SK-N-SH (cell line): Measurements from ENCODE around the gene HOXB8. TPM values are rescaled to one million over a fixed set of nuclear protein-coding genes. Genes with fewer than 3 reads are reported as not detected.

Source experiments
- CTCF ChIA-PET: fragments of 300-600, 350-600 bp; formaldehyde crosslinking; extraction: SDS; loops from one replicate; lab custom pipeline; 2021; lab: Yijun Ruan, JAX
- POLR2A ChIA-PET: fragments of 350-600 bp; sonication (Branson Sonifier 250); formaldehyde crosslinking; extraction: SDS; loops from one replicate; lab custom pipeline; 2020; ENCODE audit warnings: antibody characterized with exemption, inconsistent platforms; lab: Yijun Ruan, JAX
- DNase-seq: peaks from one replicate; pipeline ENCODE4 v3.0.0; 2012
- H2AFZ ChIP-seq: fragments of 200-600 bp; sonication (generic); 2 replicates; pipeline ENCODE4 v1.8.1; 2016; ENCODE audit warnings: antibody characterized with exemption, mild to moderate bottlenecking, low read depth
- H3F3A ChIP-seq: fragments of 200-600 bp; sonication (generic); replicated peaks from 2 replicates; pipeline ENCODE3; 2016; ENCODE audit warnings: antibody characterized with exemption, mild to moderate bottlenecking; ENCODE audit not compliant: insufficient read depth
- H3K27ac ChIP-seq, 2 experiments: fragments of 200-500 bp in 1 of 2; fragments of 200-600 bp in 1 of 2; sonication (Bioruptor generic) in 1 of 2; sonication (generic), shearing (Covaris generic) in 1 of 2; 2 replicates each; pipeline versions ENCODE4 v1.5.1 to v1.6.1; 2014 to 2016; ENCODE audit warnings: low read depth in 2 of 2, inconsistent platforms in 1 of 2, low read length in 1 of 2, mild to moderate bottlenecking in 1 of 2, mixed read lengths in 1 of 2
- H3K27me3 ChIP-seq: fragments of 200-600 bp; sonication (generic), shearing (Covaris generic); 2 replicates; pipeline ENCODE4 v1.6.1; 2016; ENCODE audit warnings: mixed run types; ENCODE audit not compliant: insufficient read depth
- H3K36me3 ChIP-seq, 2 experiments: fragments of 200-500 bp in 1 of 2; fragments of 200-600 bp in 1 of 2; sonication (Bioruptor generic) in 1 of 2; sonication (generic) in 1 of 2; replicated peaks in 1 of 2; 2 replicates each; pipeline versions ENCODE3 to v1.5.1; 2014 to 2016; ENCODE audit warnings: low read length in 1 of 2, mild to moderate bottlenecking in 1 of 2; ENCODE audit not compliant: insufficient read depth in 2 of 2, control insufficient read depth in 1 of 2
- H3K4me1 ChIP-seq, 2 experiments: fragments of 200-500 bp in 1 of 2; fragments of 200-600 bp in 1 of 2; sonication (Bioruptor generic) in 1 of 2; sonication (generic), shearing (Covaris generic) in 1 of 2; 2 replicates each; pipeline versions ENCODE4 v1.5.1 to v1.6.1; 2014 to 2016; ENCODE audit warnings: low read depth in 1 of 2, low read length in 1 of 2, mixed run types in 1 of 2; ENCODE audit not compliant: insufficient read depth in 2 of 2, control insufficient read depth in 1 of 2
- H3K4me2 ChIP-seq: fragments of 200-600 bp; sonication (generic), shearing (Covaris generic); 2 replicates; pipeline ENCODE4 v1.6.1; 2017; ENCODE audit warnings: mixed run types
- H3K4me3 ChIP-seq, 2 experiments: fragments of 200-500 bp in 1 of 2; fragments of 200-600 bp in 1 of 2; sonication (Bioruptor generic) in 1 of 2; sonication (generic), shearing (Covaris generic) in 1 of 2; 2 replicates each; pipeline versions ENCODE4 v1.5.1 to v1.8.1; 2014 to 2016; ENCODE audit warnings: low read depth in 2 of 2, inconsistent platforms in 1 of 2, low read length in 1 of 2, mild to moderate bottlenecking in 1 of 2, mixed read lengths in 1 of 2, moderate library complexity in 1 of 2
- H3K79me2 ChIP-seq: fragments of 200-600 bp; sonication (generic); 2 replicates; pipeline ENCODE4 v1.8.1; 2017; ENCODE audit warnings: mild to moderate bottlenecking; ENCODE audit not compliant: insufficient read depth
- H3K9ac ChIP-seq: fragments of 200-600 bp; sonication (generic); 2 replicates; pipeline ENCODE4 v1.6.1; 2017; ENCODE audit warnings: mixed run types
- H3K9me2 ChIP-seq: fragments of 200-600 bp; sonication (generic); 2 replicates; pipeline ENCODE4 v1.6.1; 2017; ENCODE audit warnings: mixed run types
- H3K9me3 ChIP-seq: fragments of 200-600 bp; sonication (generic); 2 replicates; pipeline ENCODE4 v1.6.1; 2017; ENCODE audit warnings: mixed run types, mild to moderate bottlenecking, moderate library complexity
- H4K20me1 ChIP-seq: fragments of 200-600 bp; sonication (generic); 2 replicates; pipeline ENCODE4 v1.6.1; 2017; ENCODE audit warnings: mild to moderate bottlenecking, mixed run types; ENCODE audit not compliant: insufficient read depth
- CTCF ChIP-seq: fragments of 200-600 bp; sonication (generic); IDR thresholded peaks from 2 replicates; pipeline ENCODE4 v1.6.1; 2017; ENCODE audit warnings: antibody characterized with exemption, mild to moderate bottlenecking, moderate library complexity
- EP300 ChIP-seq, 2 experiments: IDR thresholded peaks; 2 replicates each; pipeline versions ENCODE4 v1.4.0 to v1.6.1; 2012; ENCODE audit warnings: borderline replicate concordance in 1 of 2, low read depth in 1 of 2, low read length in 1 of 2
- FOXJ3 ChIP-seq: sonication (generic); formaldehyde crosslinking; IDR thresholded peaks from 2 replicates; pipeline ENCODE4 v1.5.1; 2020; ENCODE audit warnings: mild to moderate bottlenecking, missing genetic modification reagents
- IRF3 ChIP-seq: fragments of 150-350 bp; IDR thresholded peaks from 2 replicates; pipeline ENCODE4 v1.6.1; 2016; ENCODE audit warnings: mild to moderate bottlenecking, low read depth, low read length
- JUND ChIP-seq: IDR thresholded peaks from 2 replicates; pipeline ENCODE4 v1.4.0; 2012
- MEF2A ChIP-seq: IDR thresholded peaks from 2 replicates; pipeline ENCODE4 v1.4.0; 2012; ENCODE audit warnings: low read depth, borderline replicate concordance
- MXI1 ChIP-seq: IDR thresholded peaks from 2 replicates; pipeline ENCODE4 v1.6.1; 2012; ENCODE audit warnings: mild to moderate bottlenecking, low read depth, low read length, improper control_type of control experiment
- RAD21 ChIP-seq: IDR thresholded peaks from 2 replicates; pipeline ENCODE4 v1.6.1; 2012; ENCODE audit warnings: mild to moderate bottlenecking, low read length
- RCOR1 ChIP-seq: fragments of 150-350 bp; IDR thresholded peaks from 2 replicates; pipeline ENCODE4 v1.6.1; 2017; ENCODE audit warnings: antibody characterized with exemption, low read length
- TAF1 ChIP-seq: IDR thresholded peaks from 2 replicates; pipeline ENCODE4 v1.6.1; 2012; ENCODE audit warnings: low read depth, mild to moderate bottlenecking, low read length, moderate library complexity, borderline replicate concordance
- TEAD4 ChIP-seq: IDR thresholded peaks from 2 replicates; pipeline ENCODE4 v1.4.0; 2012; ENCODE audit warnings: mild to moderate bottlenecking, borderline replicate concordance; ENCODE audit not compliant: insufficient read depth
- USF1 ChIP-seq: IDR thresholded peaks from 2 replicates; pipeline ENCODE4 v1.4.0; 2012; ENCODE audit warnings: low read depth, borderline replicate concordance
- ZBTB33 ChIP-seq: IDR thresholded peaks from 2 replicates; pipeline ENCODE4 v1.4.0; 2012; ENCODE audit warnings: low read depth, borderline replicate concordance
- polyA plus RNA-seq, 3 experiments: library from polyadenylated mRNA; depleted of rRNA; stranded (reverse); fragments of >200 nt; gene quantifications; 2 replicates each; pipeline ENCODE4 v1.2.3, GENCODE V29; 2012

The HOXB8 gene
- polyA plus RNA-seq, 1 of the 3 experiments (the other 2 are of a cell fraction) = not detected

- ChIA-PET POLR2A (no interaction called here), CTCF (interaction anchor here (1.2 to 2.3 kb wide), 2 partner anchors 8 to 187 kb away, joined by 3 to 11 read pairs; no protein-coding TSS in a partner anchor)
- H3K79me2 ChIP-seq = no peaks in the 10 kb centered on the region
- no peak overlapping the region for H3K4me2 ChIP-seq
- H3K4me1 ChIP-seq = no peaks in the 10 kb centered on the region
- TF ChIP-seq ZBTB33 (no peak), IRF3 (no peak), USF1 (no peak), CTCF (no peak), JUND (no peak), TAF1 (no peak), RCOR1 (no peak), MXI1 (no peak), RAD21 (no peak), TEAD4 (no peak), MEF2A (no peak), FOXJ3 (CRISPR knock-in tag) (no peak), EP300 (IDR thresholded peaks at IDR 0.05; ENCODE audit: borderline replicate concordance in 1 of 2, low read depth in 1 of 2, low read length in 1 of 2) (no peak)
- H3K9me2 ChIP-seq = no peaks in the 10 kb centered on the region
- no peaks in the 10 kb centered on the region for H3K9me3 ChIP-seq
- H3K27ac ChIP-seq = no peak overlapping the region
- DNase-seq = no peak
- peaks cover 100% of the 10 kb centered on the region for H3K27me3 ChIP-seq
- no peaks in the 10 kb centered on the region for H3F3A ChIP-seq
- no peak overlapping the region for H3K9ac ChIP-seq
- no peak overlapping the region for H2AFZ ChIP-seq
- H3K36me3 ChIP-seq = no peaks in the 10 kb centered on the region
- no peaks in the 10 kb centered on the region for H4K20me1 ChIP-seq
- H3K4me3 ChIP-seq = no peak overlapping the region
Measured at GRCh38 chr17:48643697-48644012, 28.6 kb upstream of the HOXB8 start.
